DMS114 treated with DMSO at 0.1 percent for 48 hours (cell line): ENCODE results near the gene IGF2BP3.
"Not testable (repeated sequence)": the region's sequence is repeated elsewhere in the genome, so short reads cannot be mapped to it uniquely, and the experiment has no call there.

Source experiments
- DNase-seq: peaks from one replicate; lab custom pipeline; 2025; ENCODE audit not compliant: unreplicated experiment; lab: John Stamatoyannopoulos, UW

The IGF2BP3 gene

GRCh38 chr7:23470330-23471105 lies at the start of gene IGF2BP3:
Gene IGF2BP3, minus strand, starts transcription at chr7:23470491. Its CDS starts 381 bp downstream, at chr7:23470110.
- peak; percentile 98 for DNase-seq

- no peak for DNase-seq
Observed at GRCh38 chr7:23514755-23515154, 44.5 kb upstream of the IGF2BP3 start.

GRCh38 chr7:23513746-23514145 lies 43.5 kb upstream of the IGF2BP3 start:
- DNase-seq: not testable (repeated sequence)

- DNase-seq: no peak
Observed at GRCh38 chr7:23494009-23494408, 23.7 kb upstream of the IGF2BP3 start.

- DNase-seq: no peak
Observed at GRCh38 chr7:23491502-23491901, 21.2 kb upstream of the IGF2BP3 start.

GRCh38 chr7:23490357-23491135 lies 20.3 kb upstream of the IGF2BP3 start:
- DNase-seq: no peak

- DNase-seq: not testable (repeated sequence)
Observed at GRCh38 chr7:23488714-23489113, 18.4 kb upstream of the IGF2BP3 start.

GRCh38 chr7:23487670-23488069 lies 17.4 kb upstream of the IGF2BP3 start:
- no peak for DNase-seq

- no peak for DNase-seq
Observed at GRCh38 chr7:23486002-23486773, 15.9 kb upstream of the IGF2BP3 start.

- no peak for DNase-seq
Observed at GRCh38 chr7:23482686-23483085, 12.4 kb upstream of the IGF2BP3 start.

GRCh38 chr7:23477962-23478866 lies 7.9 kb upstream of the IGF2BP3 start:
- no peak for DNase-seq

- DNase-seq: no peak
Observed at GRCh38 chr7:23477157-23477499, 6.8 kb upstream of the IGF2BP3 start.

GRCh38 chr7:23476286-23477156 lies 6.2 kb upstream of the IGF2BP3 start:
- DNase-seq: peak; percentile 82

GRCh38 chr7:23475576-23475839 lies 5.2 kb upstream of the IGF2BP3 start:
- DNase-seq: no peak

- no peak for DNase-seq
Observed at GRCh38 chr7:23474829-23475575, 4.7 kb upstream of the IGF2BP3 start.

GRCh38 chr7:23474094-23474828 lies 4.0 kb upstream of the IGF2BP3 start:
- DNase-seq: peak; percentile 96

- DNase-seq: peak; percentile 54
Observed at GRCh38 chr7:23473844-23474093, 3.5 kb upstream of the IGF2BP3 start.

- peak; percentile 55 for DNase-seq
Observed at GRCh38 chr7:23472956-23473843, 2.9 kb upstream of the IGF2BP3 start.
